ENCODE results near the gene MAP3K4. TPM values are rescaled to one million over a fixed set of nuclear protein-coding genes. Genes with fewer than 3 reads are reported as not detected.

The MAP3K4 gene
- total RNA-seq, 2 experiments from 2014 or later = 26.8 to 35.7 TPM

- Mint-ChIP-seq H3K27ac (no peak overlapping the region), H3K9me3 (ENCODE audit: insufficient read depth) (no peaks in the 10 kb centered on the region), H3K4me3 (no peak overlapping the region), H3K27me3 (ENCODE audit: low read depth) (no peaks in the 10 kb centered on the region), H3K36me3 (ENCODE audit: low read depth) (no peaks in the 10 kb centered on the region), H3K4me1 (ENCODE audit: low read depth) (no peaks in the 10 kb centered on the region)
- no peak for ATAC-seq
- CTCF ChIA-PET = interaction anchor here (4.6 kb wide), 1 partner anchor 218 kb away, joined by 25 read pairs; no protein-coding TSS in a partner anchor
- no peak for DNase-seq
- POLR2A ChIA-PET = no interaction called here
Observed at GRCh38 chr6:161153725-161154124, 162.2 kb downstream of the MAP3K4 start.

DNA sequence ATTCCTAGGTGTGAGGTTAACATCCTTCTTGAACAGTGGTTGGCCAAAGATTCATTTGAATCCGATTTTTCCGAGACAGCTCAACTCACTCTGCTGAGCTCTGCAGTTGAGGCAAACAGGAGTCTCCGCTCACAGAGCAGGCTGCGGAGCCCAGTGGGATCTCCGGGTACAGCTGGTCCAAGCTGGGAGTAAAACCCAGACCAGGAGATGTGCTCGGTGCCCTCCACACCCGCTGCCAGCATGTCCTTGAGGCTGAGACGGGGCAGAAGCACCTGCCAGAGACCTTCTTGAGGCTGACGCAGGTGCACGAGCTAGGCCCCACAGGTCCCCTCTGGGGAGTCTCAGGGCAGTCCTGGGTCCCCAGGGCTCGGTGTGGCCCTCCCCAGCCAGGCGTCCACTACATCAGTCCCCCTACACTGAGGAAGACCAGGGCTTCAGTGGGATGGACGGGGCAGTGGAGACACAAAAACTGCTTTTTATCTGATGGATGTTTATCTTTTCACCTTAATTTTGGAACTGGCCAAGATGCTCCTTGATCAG, 163.3 kb downstream of the MAP3K4 start:
- no peaks in the 10 kb centered on the region for H3K36me3 Mint-ChIP-seq (ENCODE audit: low read depth)
- H3K27me3 Mint-ChIP-seq (ENCODE audit: low read depth) = no peaks in the 10 kb centered on the region
- H3K4me1 Mint-ChIP-seq (ENCODE audit: low read depth) = no peaks in the 10 kb centered on the region
- ChIA-PET CTCF (no interaction called here), POLR2A (no interaction called here)
- no peak overlapping the region for H3K4me3 Mint-ChIP-seq
- no peak overlapping the region for H3K27ac Mint-ChIP-seq
- H3K9me3 Mint-ChIP-seq (ENCODE audit: insufficient read depth) = no peaks in the 10 kb centered on the region
- ATAC-seq = no peak
- no peak for DNase-seq

- DNase-seq (no peak), ATAC-seq (no peak)
- ChIA-PET POLR2A (no interaction called here), CTCF (no interaction called here)
- H3K27me3 Mint-ChIP-seq (ENCODE audit: low read depth) = no peaks in the 10 kb centered on the region
- H3K9me3 Mint-ChIP-seq (ENCODE audit: insufficient read depth) = no peaks in the 10 kb centered on the region
- no peak overlapping the region for H3K27ac Mint-ChIP-seq
- H3K4me3 Mint-ChIP-seq = no peak overlapping the region
- H3K4me1 Mint-ChIP-seq (ENCODE audit: low read depth) = no peaks in the 10 kb centered on the region
- H3K36me3 Mint-ChIP-seq (ENCODE audit: low read depth) = no peaks in the 10 kb centered on the region
Observed at GRCh38 chr6:161161121-161161520, 169.6 kb downstream of the MAP3K4 start.

- Mint-ChIP-seq H3K9me3 (ENCODE audit: insufficient read depth) (no peaks in the 10 kb centered on the region), H3K27me3 (ENCODE audit: low read depth) (no peaks in the 10 kb centered on the region), H3K27ac (no peak overlapping the region), H3K36me3 (ENCODE audit: low read depth) (no peaks in the 10 kb centered on the region), H3K4me1 (ENCODE audit: low read depth) (no peaks in the 10 kb centered on the region), H3K4me3 (no peak overlapping the region)
- no peak for DNase-seq
- CTCF ChIA-PET = no interaction called here
- POLR2A ChIA-PET = no interaction called here
- no peak for ATAC-seq
Observed at GRCh38 chr6:161161889-161162624, 170.5 kb downstream of the MAP3K4 start.

DNA sequence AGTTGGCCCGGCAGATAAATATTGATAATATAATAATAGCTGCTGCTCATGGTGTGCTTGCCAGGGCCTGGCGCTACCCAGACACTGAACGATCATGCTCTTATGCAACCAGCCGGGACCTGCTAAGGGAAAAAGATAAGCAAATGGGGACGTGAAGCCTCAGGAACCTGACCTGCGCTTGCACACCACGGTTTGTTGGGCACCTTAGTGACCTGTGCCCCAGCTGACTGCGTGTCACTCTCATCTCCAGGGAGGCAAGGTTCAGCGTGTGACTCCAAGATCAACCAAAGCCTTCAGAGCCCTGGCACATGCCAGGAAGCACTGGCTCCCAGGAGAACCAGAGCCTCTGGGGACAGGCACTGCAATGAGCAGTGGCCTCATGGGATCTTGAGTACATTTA, 171.2 kb downstream of the MAP3K4 start:
- no peak for DNase-seq
- Mint-ChIP-seq H3K27me3 (ENCODE audit: low read depth) (no peaks in the 10 kb centered on the region), H3K9me3 (ENCODE audit: insufficient read depth) (no peaks in the 10 kb centered on the region), H3K27ac (no peak overlapping the region), H3K4me1 (ENCODE audit: low read depth) (no peaks in the 10 kb centered on the region), H3K36me3 (ENCODE audit: low read depth) (no peaks in the 10 kb centered on the region), H3K4me3 (no peak overlapping the region)
- no peak for ATAC-seq
- ChIA-PET CTCF (no interaction called here), POLR2A (no interaction called here)

- Mint-ChIP-seq H3K4me1 (ENCODE audit: low read depth) (no peaks in the 10 kb centered on the region), H3K27me3 (ENCODE audit: low read depth) (no peaks in the 10 kb centered on the region), H3K9me3 (ENCODE audit: insufficient read depth) (no peaks in the 10 kb centered on the region), H3K4me3 (no peak overlapping the region), H3K27ac (no peak overlapping the region), H3K36me3 (ENCODE audit: low read depth) (no peaks in the 10 kb centered on the region)
- ChIA-PET POLR2A (no interaction called here), CTCF (no interaction called here)
- ATAC-seq (no peak), DNase-seq (no peak)
Observed at GRCh38 chr6:161163466-161164181, 172.1 kb downstream of the MAP3K4 start.

DNA sequence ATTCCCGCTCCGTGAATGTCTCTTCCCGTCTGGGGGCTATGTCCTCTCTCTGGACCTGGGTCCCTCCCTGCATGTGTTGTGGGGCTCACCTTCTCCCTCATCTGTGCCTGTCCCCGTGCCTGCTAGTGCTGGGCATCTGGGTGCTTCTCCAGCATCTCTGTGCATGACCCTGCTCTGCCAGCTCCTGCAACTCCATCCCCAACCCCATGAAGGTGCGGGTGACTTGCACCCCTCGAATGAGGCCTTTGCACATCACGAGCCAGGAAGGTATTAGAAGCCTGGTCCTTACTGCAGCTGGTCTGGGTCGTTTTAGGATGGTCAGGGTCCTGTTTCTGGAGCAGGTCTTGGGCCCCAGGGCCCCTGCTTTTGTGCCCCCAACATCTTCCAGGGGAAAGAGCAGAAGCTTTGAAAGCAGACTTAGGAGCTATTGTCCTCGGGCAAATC, 172.6 kb downstream of the MAP3K4 start:
- DNase-seq (no peak), ATAC-seq (no peak)
- H3K27ac Mint-ChIP-seq = no peak overlapping the region
- no peaks in the 10 kb centered on the region for H3K9me3 Mint-ChIP-seq (ENCODE audit: insufficient read depth)
- ChIA-PET POLR2A (no interaction called here), CTCF (no interaction called here)
- no peaks in the 10 kb centered on the region for H3K36me3 Mint-ChIP-seq (ENCODE audit: low read depth)
- no peak overlapping the region for H3K4me3 Mint-ChIP-seq
- no peaks in the 10 kb centered on the region for H3K4me1 Mint-ChIP-seq (ENCODE audit: low read depth)
- no peaks in the 10 kb centered on the region for H3K27me3 Mint-ChIP-seq (ENCODE audit: low read depth)

- ChIA-PET POLR2A (no interaction called here), CTCF (no interaction called here)
- Mint-ChIP-seq H3K9me3 (ENCODE audit: insufficient read depth) (no peaks in the 10 kb centered on the region), H3K4me1 (ENCODE audit: low read depth) (peaks cover 2% of the 10 kb centered on the region), H3K27me3 (ENCODE audit: low read depth) (no peaks in the 10 kb centered on the region), H3K27ac (no peak overlapping the region), H3K4me3 (no peak overlapping the region), H3K36me3 (ENCODE audit: low read depth) (no peaks in the 10 kb centered on the region)
- DNase-seq (no peak), ATAC-seq (no peak)
Observed at GRCh38 chr6:161166176-161166575, 174.6 kb downstream of the MAP3K4 start.

DNA sequence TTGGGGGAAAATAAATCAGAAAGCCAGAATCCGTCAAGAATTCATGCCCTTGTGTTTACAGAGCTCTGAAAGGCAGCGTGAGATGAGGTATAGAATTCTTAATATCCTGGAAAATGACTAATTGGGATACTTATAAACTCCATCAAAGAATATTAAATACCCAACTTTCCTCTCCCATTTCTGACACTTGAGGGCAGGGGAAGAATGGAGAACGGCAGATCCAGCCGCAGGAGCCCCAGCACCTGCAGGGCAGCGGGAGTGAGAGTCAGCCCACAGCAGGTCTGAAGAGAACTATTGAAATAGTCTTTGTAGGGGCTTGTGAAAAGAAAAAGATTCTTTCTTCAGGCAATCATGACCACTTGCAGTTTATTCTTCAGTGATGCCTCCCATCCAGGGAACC, 175.1 kb downstream of the MAP3K4 start:
- H3K27me3 Mint-ChIP-seq (ENCODE audit: low read depth) = no peaks in the 10 kb centered on the region
- no peak overlapping the region for H3K27ac Mint-ChIP-seq
- H3K9me3 Mint-ChIP-seq (ENCODE audit: insufficient read depth) = no peaks in the 10 kb centered on the region
- DNase-seq = no peak
- no peaks in the 10 kb centered on the region for H3K36me3 Mint-ChIP-seq (ENCODE audit: low read depth)
- ChIA-PET CTCF (no interaction called here), POLR2A (no interaction called here)
- H3K4me1 Mint-ChIP-seq (ENCODE audit: low read depth) = peaks cover 2% of the 10 kb centered on the region
- no peak overlapping the region for H3K4me3 Mint-ChIP-seq
- ATAC-seq = no peak

All from activated CD8-positive, alpha-beta T cell treated with anti-CD3 and anti-CD28 coated beads, Interleukin-2, amount 10 ng/mL, durations not matched to agents 7 days and 5 days (primary cell).